ENCODE measurements around the gene CHD1. TPM values are rescaled to one million over a fixed set of nuclear protein-coding genes. Genes with fewer than 3 reads are reported as not detected.

Gene CHD1
- total and polyA plus RNA-seq, 9 of the 15 experiments (the other 6 are each of a cell fraction or from before 2014, with no cell fraction given) = 27.3 to 133 (median 58.7) TPM

DNA sequence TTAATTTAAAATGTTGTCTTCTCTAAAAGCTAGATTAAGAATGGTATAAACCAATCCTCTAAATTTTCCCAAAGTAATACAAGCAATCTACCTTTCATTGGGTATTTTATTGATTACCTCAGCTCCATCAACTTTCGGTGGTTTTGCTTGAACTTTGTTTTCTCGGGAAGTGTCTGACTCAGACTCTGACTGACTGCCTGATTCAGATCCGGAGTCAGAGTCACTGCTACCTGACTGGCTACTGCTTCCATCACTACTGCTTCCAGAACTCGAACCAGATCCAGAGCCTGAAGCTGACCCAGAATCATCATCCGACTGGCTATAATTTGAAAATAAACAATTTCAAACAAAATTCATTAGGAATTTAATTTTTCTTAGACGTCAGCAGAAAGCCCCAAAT is 24.0 kb downstream of the CHD1 start:
- CTCF ChIA-PET (ENCODE audit: low intra/inter-chr PET ratio) = interaction anchor here (2.9 to 4.0 kb wide), 2 partner anchors 128 to 156 kb away, joined by 24 to 53 read pairs; no protein-coding TSS in a partner anchor

More for the DNA sequence above, 24.0 kb downstream of the CHD1 start:
- Histone ChIP-seq H3K4me3 (no peak overlapping the region), H4K20me1 (replicated peaks; ENCODE audit: control insufficient read depth, insufficient read depth, low read length) (no peaks in the 10 kb centered on the region), H3K27ac (ENCODE audit: extremely low read depth, low read depth, low read length) (no peak overlapping the region), H3K79me2 (ENCODE audit: control insufficient read depth, insufficient read depth, low read length) (peaks cover 73% of the 10 kb centered on the region), H3K9ac (ENCODE audit: insufficient read depth in 1 of 2, low read depth in 2 of 2, low read length in 2 of 2) (no peak overlapping the region), H3K4me2 (ENCODE audit: insufficient read depth, low read length) (no peak overlapping the region), H3K9me1 (ENCODE audit: control insufficient read depth, insufficient read depth, low read length) (no peaks in the 10 kb centered on the region), H3K27me3 (ENCODE audit: control insufficient read depth in 2 of 2, insufficient read depth in 2 of 2, low read length in 2 of 2) (no peaks in the 10 kb centered on the region), H3K36me3 (ENCODE audit: control insufficient read depth, insufficient read depth, low read length) (peaks cover 79% of the 10 kb centered on the region), H3K9me3 (replicated peaks; ENCODE audit: control insufficient read depth, insufficient read depth, low read depth, low read length) (no peaks in the 10 kb centered on the region), H3K4me1 (replicated peaks in 1 of 2; ENCODE audit: control insufficient read depth in 2 of 2, insufficient read depth in 2 of 2, low read length in 2 of 2) (no peaks in the 10 kb centered on the region), H2AFZ (ENCODE audit: low read depth, low read length) (no peak overlapping the region)
- POLR2A ChIA-PET = interaction anchor here (1.0 to 1.3 kb wide), 3 partner anchors 8 to 154 kb away, joined by 3 read pairs; partner anchors contain the start of gene CHD1
- TF ChIP-seq ETS1 (conservative IDR thresholded peaks at IDR 0.05; ENCODE audit: control insufficient read depth, low read depth, low read length) (no peak), TFAM (CRISPR knock-in tag; conservative IDR thresholded peaks at IDR 0.05) (no peak), DMBX1 (CRISPR knock-in tag; IDR thresholded peaks at IDR 0.05; ENCODE audit: borderline replicate concordance) (no peak), HIVEP1 (CRISPR knock-in tag; IDR thresholded peaks at IDR 0.05) (no peak), TRIM25 (IDR thresholded peaks at IDR 0.05; ENCODE audit: borderline replicate concordance) (no peak), PRPF4 (IDR thresholded peaks at IDR 0.05; ENCODE audit: insufficient read depth, low read depth, low read length, poor library complexity, severe bottlenecking) (no peak), SRSF1 (IDR thresholded peaks at IDR 0.05; ENCODE audit: low read depth, low read length) (no peak), NCOR1 (IDR thresholded peaks at IDR 0.05) (no peak), VEZF1 (CRISPR knock-in tag; IDR thresholded peaks at IDR 0.05) (no peak), DNMT1 (IDR thresholded peaks at IDR 0.05) (no peak)
- in situ Hi-C loops (cut with MboI) = loop anchor here (5.0 kb wide), 1 partner anchor 128 kb away; no protein-coding TSS in a partner anchor
- no TSS peak for BruUV-seq (replicated peaks)
- ATAC-seq (no peak), FAIRE-seq (no peak), DNase-seq (ENCODE audit: extremely low read depth in 1 of 4, low spot score in 3 of 4) (no peak)
- WGBS (ENCODE audit: insufficient coverage, low coverage, missing lambda C conversion rate) = 96% methylated on average over 6 of the region's 6 CpGs
- intact Hi-C loops (cut with micrococcal nuclease) = loop anchor here (5.0 kb wide), 1 partner anchor 58 kb away; no protein-coding TSS in a partner anchor
